ENCODE measurements around the gene MEOX1.

Gene MEOX1

GRCh38 chr17:43655693-43656255, 5.9 kb downstream of the MEOX1 start:
- peak; percentile 54 for DNase-seq (ENCODE audit: low spot score)

GRCh38 chr17:43652124-43652480, 9.6 kb downstream of the MEOX1 start:
- DNase-seq (ENCODE audit: low spot score), result no peak

- no peak for DNase-seq (ENCODE audit: low spot score)
Measured at GRCh38 chr17:43650471-43650870, 11.3 kb downstream of the MEOX1 start.

- no peak for DNase-seq (ENCODE audit: low spot score)
Measured at GRCh38 chr17:43648916-43649315, 12.8 kb downstream of the MEOX1 start.

GRCh38 chr17:43645765-43646481, 15.8 kb downstream of the MEOX1 start:
- DNase-seq (ENCODE audit: low spot score), result no peak

- no peak for DNase-seq (ENCODE audit: low spot score)
Measured at GRCh38 chr17:43645450-43645764, 16.3 kb downstream of the MEOX1 start.

- DNase-seq (ENCODE audit: low spot score), result no peak
Measured at GRCh38 chr17:43644081-43644480, 17.6 kb downstream of the MEOX1 start.

GRCh38 chr17:43641416-43641815, 20.3 kb downstream of the MEOX1 start:
- DNase-seq (ENCODE audit: low spot score), result no peak

- no peak for DNase-seq (ENCODE audit: low spot score)
Measured at GRCh38 chr17:43640491-43641252, 21.1 kb downstream of the MEOX1 start.

GRCh38 chr17:43637563-43638323, 24.0 kb downstream of the MEOX1 start:
- no peak for DNase-seq (ENCODE audit: low spot score)

GRCh38 chr17:43636426-43636825, 25.3 kb downstream of the MEOX1 start:
- no peak for DNase-seq (ENCODE audit: low spot score)

GRCh38 chr17:43634591-43635125, 27.1 kb downstream of the MEOX1 start:
- DNase-seq (ENCODE audit: low spot score), result no peak

GRCh38 chr17:43632221-43632620, 29.5 kb downstream of the MEOX1 start:
- no peak for DNase-seq (ENCODE audit: low spot score)

- DNase-seq (ENCODE audit: low spot score), result no peak
Measured at GRCh38 chr17:43631429-43631828, 30.3 kb downstream of the MEOX1 start.

- DNase-seq (ENCODE audit: low spot score), result no peak
Measured at GRCh38 chr17:43628089-43628650, 33.6 kb downstream of the MEOX1 start.

- no peak for DNase-seq (ENCODE audit: low spot score)
Measured at GRCh38 chr17:43627653-43628052, 34.1 kb downstream of the MEOX1 start.

GRCh38 chr17:43626023-43626422, 35.7 kb downstream of the MEOX1 start:
- no peak for DNase-seq (ENCODE audit: low spot score)

GRCh38 chr17:43625606-43626005, 36.1 kb downstream of the MEOX1 start:
- no peak for DNase-seq (ENCODE audit: low spot score)

- DNase-seq (ENCODE audit: low spot score), result no peak
Measured at GRCh38 chr17:43620581-43620980, 41.1 kb downstream of the MEOX1 start.

GRCh38 chr17:43620147-43620546, 41.6 kb downstream of the MEOX1 start:
- no peak for DNase-seq (ENCODE audit: low spot score)

- DNase-seq (ENCODE audit: low spot score), result no peak
Measured at GRCh38 chr17:43619705-43620104, 42.0 kb downstream of the MEOX1 start.

GRCh38 chr17:43618276-43618675, 43.4 kb downstream of the MEOX1 start:
- no peak for DNase-seq (ENCODE audit: low spot score)
